ENCODE results near the gene CERT1. TPM values are rescaled to one million over a fixed set of nuclear protein-coding genes. Genes with fewer than 3 reads are reported as not detected.
"Not testable (repeated sequence)": the region's sequence is repeated elsewhere in the genome, so short reads cannot be mapped to it uniquely, and the experiment has no call there.

The CERT1 gene
- polyA plus RNA-seq, 3 donors, result 16.6 to 50.5 (median 45.9) TPM

GRCh38 chr5:75534734-75535133, 23.3 kb upstream of the CERT1 start:
- no peak overlapping the region for H3K4me3 Mint-ChIP-seq
- Histone ChIP-seq H4K20me1 (ENCODE audit: insufficient read depth, low read length) (peaks cover 47% of the 10 kb centered on the region), H3K9ac (ENCODE audit: insufficient read depth, low read length, poor library complexity, severe bottlenecking) (no peak overlapping the region), H2AFZ (ENCODE audit: insufficient read depth, low read depth, low read length, poor library complexity, severe bottlenecking) (no peak overlapping the region), H3K4me2 (replicated peaks; ENCODE audit: extremely low read depth, low read length, poor library complexity, severe bottlenecking) (no peak overlapping the region), H3K4me3 (replicated peaks in 1 of 3; ENCODE audit: low read depth in 2 of 3, low read length in 3 of 3) (no peak overlapping the region), H3K36me3 (replicated peaks in 1 of 2; ENCODE audit: control insufficient read depth in 1 of 2, insufficient read depth in 2 of 2, low read length in 2 of 2) (peaks cover 2 to 18% of the 10 kb centered on the region in 2 donors), H3K27me3 (ENCODE audit: control insufficient read depth in 2 of 2, insufficient read depth in 2 of 2, low read length in 2 of 2) (no peaks in the 10 kb centered on the region), H3K79me2 (ENCODE audit: insufficient read depth, low read length) (peaks cover 98% of the 10 kb centered on the region), H3K27ac (ENCODE audit: low read depth in 1 of 2, low read length in 2 of 2) (peak overlapping the region in 1 of 2 donors; percentile 11), H3K9me3 (replicated peaks in 1 of 2; ENCODE audit: control insufficient read depth in 1 of 2, insufficient read depth in 1 of 2, low read length in 2 of 2) (no peaks in the 10 kb centered on the region), H3K4me1 (ENCODE audit: control insufficient read depth in 1 of 2, insufficient read depth in 2 of 2, low read length in 2 of 2) (peaks cover 20 to 21% of the 10 kb centered on the region in 2 donors)
- peaks cover 6 to 12% (median 9%) of the 10 kb centered on the region in 7 donors for H3K9me3 Mint-ChIP-seq
- H3K27me3 Mint-ChIP-seq (ENCODE audit: low read depth in 3 of 3), result no peaks in the 10 kb centered on the region
- WGBS (ENCODE audit: insufficient coverage), result no CpG with 5 or more reads among the region's 2 CpGs
- intact Hi-C loops (cut with micrococcal nuclease), result no loop called here
- H3K4me1 Mint-ChIP-seq, result peaks cover 35% of the 10 kb centered on the region
- peaks cover 18 to 44% of the 10 kb centered on the region in 2 donors for H3K36me3 Mint-ChIP-seq
- no peak for DNase-seq
- TF ChIP-seq CTCF (IDR thresholded peaks at IDR 0.05), result no peak
- H3K27ac Mint-ChIP-seq, result peak overlapping the region in 1 of 7 donors; percentile 4

- peaks cover 6 to 12% (median 9%) of the 10 kb centered on the region in 7 donors for H3K9me3 Mint-ChIP-seq
- H3K4me2 ChIP-seq (replicated peaks; ENCODE audit: extremely low read depth, low read length, poor library complexity, severe bottlenecking); intact Hi-C loops (cut with micrococcal nuclease); H3K4me3 Mint-ChIP-seq; H3K9me3 ChIP-seq (replicated peaks in 1 of 2; ENCODE audit: control insufficient read depth in 1 of 2, insufficient read depth in 1 of 2, low read length in 2 of 2); H3K36me3 ChIP-seq (replicated peaks in 1 of 2; ENCODE audit: control insufficient read depth in 1 of 2, insufficient read depth in 2 of 2, low read length in 2 of 2); H3K9ac ChIP-seq (ENCODE audit: insufficient read depth, low read length, poor library complexity, severe bottlenecking); H3K27me3 ChIP-seq (ENCODE audit: control insufficient read depth in 2 of 2, insufficient read depth in 2 of 2, low read length in 2 of 2); H2AFZ ChIP-seq (ENCODE audit: insufficient read depth, low read depth, low read length, poor library complexity, severe bottlenecking); H3K4me3 ChIP-seq (replicated peaks in 1 of 3; ENCODE audit: low read depth in 2 of 3, low read length in 3 of 3); H3K27me3 Mint-ChIP-seq (ENCODE audit: low read depth in 3 of 3); H3K27ac ChIP-seq (ENCODE audit: low read depth in 1 of 2, low read length in 2 of 2); DNase-seq; H3K27ac Mint-ChIP-seq: not testable (repeated sequence)
- H3K4me1 Mint-ChIP-seq, result peaks cover 36% of the 10 kb centered on the region
- Histone ChIP-seq H3K4me1 (ENCODE audit: control insufficient read depth in 1 of 2, insufficient read depth in 2 of 2, low read length in 2 of 2) (peaks cover 19 to 21% of the 10 kb centered on the region in 2 donors), H3K79me2 (ENCODE audit: insufficient read depth, low read length) (peaks cover 98% of the 10 kb centered on the region), H4K20me1 (ENCODE audit: insufficient read depth, low read length) (peaks cover 38% of the 10 kb centered on the region)
- 100% methylated on average over 1 of the region's 1 CpG for WGBS (ENCODE audit: insufficient coverage)
- H3K36me3 Mint-ChIP-seq, result peaks cover 22 to 37% of the 10 kb centered on the region in 2 donors
Measured at GRCh38 chr5:75533716-75534115, 22.3 kb upstream of the CERT1 start.
